NT2/D1 (cell line): ENCODE results near the gene TRAF1.
A peak's percentile ranks its signal among the peaks of the same experiment; 100 is the strongest.

Experiments
- DNase-seq: peaks from one replicate; pipeline ENCODE4 v3.0.0-alpha.2; 2011; ENCODE audit warnings: low read depth, low spot score
- H3K27me3 ChIP-seq: 2 replicates; pipeline ENCODE4 v1.6.0; 2011; ENCODE audit warnings: mild to moderate bottlenecking; ENCODE audit not compliant: insufficient read length, insufficient read depth
- H3K36me3 ChIP-seq: 2 replicates; pipeline ENCODE4 v1.6.1; 2011; ENCODE audit warnings: mild to moderate bottlenecking, low read length, mixed read lengths; ENCODE audit not compliant: insufficient read depth, insufficient read length
- H3K4me1 ChIP-seq: 2 replicates; pipeline ENCODE4 v1.5.1; 2011; ENCODE audit not compliant: insufficient read depth, insufficient read length
- H3K4me3 ChIP-seq: 2 replicates; pipeline ENCODE4 v1.5.1; 2011; ENCODE audit warnings: low read depth; ENCODE audit not compliant: insufficient read length
- H3K9ac ChIP-seq: 2 replicates; pipeline ENCODE4 v1.6.0; 2011; ENCODE audit warnings: low read depth; ENCODE audit not compliant: insufficient read length
- H3K9me3 ChIP-seq: 2 replicates; pipeline ENCODE4 v1.5.1; 2011; ENCODE audit warnings: mild to moderate bottlenecking, low read length; ENCODE audit not compliant: insufficient read depth
- SUZ12 ChIP-seq: IDR thresholded peaks from 2 replicates; pipeline ENCODE4 v1.6.1; 2011; ENCODE audit not compliant: insufficient read length, insufficient read depth; ENCODE audit errors: extremely low read depth
- YY1 ChIP-seq: IDR thresholded peaks from 2 replicates; pipeline ENCODE4 v1.6.1; 2011; ENCODE audit not compliant: insufficient read length, insufficient read depth
- ZNF274 ChIP-seq: IDR thresholded peaks from 2 replicates; pipeline ENCODE4 v1.6.1; 2011; ENCODE audit warnings: mild to moderate bottlenecking, low read depth, low read length

TRAF1 gene

DNA sequence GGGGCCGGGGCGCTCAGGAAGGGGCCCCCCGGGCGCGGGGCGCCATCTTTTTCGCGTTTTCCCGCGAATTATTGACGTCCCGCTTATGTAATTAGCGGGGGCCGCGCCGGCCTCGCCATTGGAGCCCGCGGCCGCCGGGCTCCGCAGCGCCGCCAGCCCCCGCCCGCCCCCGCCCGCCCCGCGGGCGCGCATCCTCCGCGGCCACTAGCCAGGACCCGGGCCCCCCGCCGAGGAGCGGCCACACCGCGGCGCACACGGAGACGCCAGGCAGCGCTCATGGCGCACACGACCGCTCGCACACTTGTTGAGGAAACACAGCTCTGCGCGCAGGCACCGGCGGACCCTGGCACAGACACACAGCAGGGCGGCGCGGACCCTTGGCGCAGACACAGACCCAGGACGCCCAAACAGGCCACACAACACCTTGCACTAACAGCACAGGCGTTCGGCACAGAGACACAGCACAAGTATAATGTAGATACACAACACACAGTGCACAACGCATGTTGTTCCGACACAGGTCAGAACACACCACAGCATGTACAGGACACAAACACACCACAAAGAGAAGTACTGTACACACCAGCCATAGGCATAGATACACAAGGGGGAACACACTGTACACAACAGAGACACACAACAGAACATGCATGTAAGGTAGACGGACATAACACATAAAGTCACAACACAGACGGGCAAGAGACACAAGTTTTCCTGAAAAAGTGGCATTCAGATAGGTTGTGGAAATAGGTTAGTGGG is 49.1 kb downstream of the TRAF1 start:
- Histone ChIP-seq H3K4me1 (peaks cover 12% of the 10 kb centered on the region), H3K4me3 (peak overlapping the region; percentile 55), H3K9me3 (no peaks in the 10 kb centered on the region), H3K9ac (peak overlapping the region; percentile 90), H3K36me3 (peaks cover 30% of the 10 kb centered on the region), H3K27me3 (no peaks in the 10 kb centered on the region)
- TF ChIP-seq SUZ12, result no peak
- TF ChIP-seq ZNF274, result no peak
- no peak for DNase-seq

DNA sequence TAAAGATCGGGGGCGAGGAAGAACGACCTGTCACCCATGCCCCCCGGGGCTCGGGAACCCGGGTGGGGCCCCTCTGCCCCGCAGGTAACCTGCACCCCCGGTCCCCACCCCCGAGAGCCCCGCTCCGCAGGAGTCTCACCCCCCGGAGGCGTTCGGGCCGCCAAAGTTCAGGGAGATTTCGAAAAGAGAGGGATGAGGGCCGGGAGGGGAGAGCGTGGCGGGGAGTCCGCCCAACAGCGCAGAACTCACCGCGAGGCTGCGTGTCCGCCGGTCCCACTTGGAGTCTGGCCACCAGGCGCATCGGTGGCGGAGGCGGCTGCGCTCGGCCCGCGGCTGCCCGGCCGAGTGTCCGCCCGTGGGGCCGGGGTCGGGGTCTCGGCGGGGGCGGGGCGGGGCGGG is 49.8 kb downstream of the TRAF1 start, which contains the start of gene PHF19:
TSS of gene PHF19 (minus strand) at position 347 of the 399 bp plus-strand sequence. CDS start 2,447 bp downstream, outside the sequence.
- H3K9ac ChIP-seq, result peak within 1 kb of the TSS; percentile 90
- no peak for DNase-seq
- no peaks in the 10 kb centered on the region for H3K9me3 ChIP-seq
- peaks cover 36% of the 10 kb centered on the region for H3K36me3 ChIP-seq
- no peaks in the 10 kb centered on the region for H3K27me3 ChIP-seq
- H3K4me3 ChIP-seq, result peak within 1 kb of the TSS; percentile 69
- H3K4me1 ChIP-seq, result peaks cover 12% of the 10 kb centered on the region
- TF ChIP-seq ZNF274 (no peak), SUZ12 (no peak), YY1 (no peak)

DNA sequence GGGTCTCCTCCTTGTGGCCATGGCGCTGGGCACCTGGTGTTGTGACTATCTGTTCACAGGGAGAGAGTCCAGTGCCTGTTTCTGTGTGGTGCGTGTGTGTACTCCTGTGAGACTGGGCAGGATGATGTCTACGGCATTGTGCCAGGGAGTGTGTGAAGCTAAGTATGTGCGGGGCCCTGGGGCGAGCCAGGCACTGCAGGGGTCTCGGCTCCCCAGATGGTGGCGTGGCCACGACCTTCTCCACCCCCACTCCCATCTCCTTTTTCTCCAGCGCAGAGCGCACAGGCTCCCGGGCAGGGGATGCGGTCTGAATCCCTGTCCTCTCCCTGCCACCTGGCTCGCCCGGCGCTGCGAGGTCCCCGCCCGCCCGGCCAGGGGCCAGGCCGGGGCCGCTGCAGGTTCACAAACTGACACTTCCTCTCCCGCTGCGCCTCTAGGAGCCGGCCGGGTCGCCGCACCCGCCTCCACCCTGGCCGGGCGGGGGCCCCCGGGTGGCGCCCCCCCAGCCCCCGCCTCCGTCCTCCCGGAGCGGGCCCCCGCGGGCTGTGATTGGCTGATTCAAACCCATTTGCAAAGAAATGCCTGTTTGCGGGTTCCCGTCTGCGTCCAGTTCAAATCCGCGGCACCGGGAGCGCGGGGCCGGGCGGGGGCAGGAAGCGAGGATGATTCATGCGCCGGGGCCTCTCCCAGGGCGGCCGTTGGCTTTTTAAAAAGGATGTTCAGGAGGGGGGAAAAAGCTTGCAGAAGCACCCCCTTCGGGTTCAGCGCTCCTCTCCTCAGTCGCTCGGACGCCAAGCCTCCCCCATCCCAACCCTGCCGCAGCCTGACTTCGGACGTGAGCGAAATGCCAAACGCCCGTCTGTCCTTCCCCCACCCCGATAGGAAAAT is 50.4 kb downstream of the TRAF1 start:
- peaks cover 40% of the 10 kb centered on the region for H3K36me3 ChIP-seq
- peak; percentile 57 for DNase-seq
- H3K9me3 ChIP-seq, result no peaks in the 10 kb centered on the region
- no peak for TF ChIP-seq YY1
- no peak for TF ChIP-seq SUZ12
- TF ChIP-seq ZNF274, result no peak
- peak overlapping the region; percentile 69 for H3K4me3 ChIP-seq
- peak overlapping the region; percentile 85 for H3K9ac ChIP-seq
- peaks cover 12% of the 10 kb centered on the region for H3K4me1 ChIP-seq
- H3K27me3 ChIP-seq, result no peaks in the 10 kb centered on the region

DNA sequence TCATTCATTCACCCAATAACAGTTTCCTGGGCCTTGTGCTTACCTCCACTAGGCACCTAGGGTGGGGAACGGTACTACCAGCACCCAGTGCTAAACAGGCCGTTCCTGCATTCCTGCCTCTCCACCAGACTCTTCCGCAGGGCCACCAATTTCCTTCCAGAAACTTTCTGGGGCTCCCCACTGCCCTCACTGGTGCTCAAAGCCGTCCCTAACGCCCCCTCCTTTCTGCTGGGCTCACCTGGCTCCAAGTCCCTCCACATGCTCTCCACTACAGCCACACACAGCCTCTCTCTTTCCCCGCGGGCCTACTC is 51.0 kb downstream of the TRAF1 start:
- Histone ChIP-seq H3K9me3 (no peaks in the 10 kb centered on the region), H3K9ac (peak overlapping the region; percentile 77), H3K27me3 (no peaks in the 10 kb centered on the region), H3K36me3 (peaks cover 44% of the 10 kb centered on the region), H3K4me3 (peak overlapping the region; percentile 69), H3K4me1 (peaks cover 12% of the 10 kb centered on the region)
- TF ChIP-seq YY1 (no peak), ZNF274 (no peak), SUZ12 (no peak)
- DNase-seq, result no peak

DNA sequence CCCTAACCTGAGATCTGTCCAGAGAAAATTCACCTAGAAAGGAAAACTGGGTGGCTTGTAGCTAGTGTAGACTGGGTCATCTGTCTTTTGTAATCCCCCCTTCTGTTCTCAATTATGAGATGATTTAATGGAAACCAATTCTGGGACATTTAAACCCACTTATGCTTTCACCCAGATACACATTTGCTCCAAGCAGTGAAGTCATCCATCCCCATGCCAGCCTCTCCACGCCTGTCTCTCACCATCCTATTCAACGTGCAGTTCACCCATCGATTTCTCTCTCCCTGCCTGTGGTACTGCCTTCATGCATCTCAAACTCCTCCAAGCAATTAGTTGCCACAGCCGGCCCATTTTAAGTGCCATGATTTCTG is 51.4 kb downstream of the TRAF1 start:
- Histone ChIP-seq H3K4me1 (peaks cover 12% of the 10 kb centered on the region), H3K27me3 (no peaks in the 10 kb centered on the region), H3K9ac (no peak overlapping the region), H3K9me3 (no peaks in the 10 kb centered on the region), H3K36me3 (peaks cover 48% of the 10 kb centered on the region), H3K4me3 (no peak overlapping the region)
- no peak for DNase-seq
- TF ChIP-seq ZNF274 (no peak), YY1 (no peak), SUZ12 (no peak)

DNA sequence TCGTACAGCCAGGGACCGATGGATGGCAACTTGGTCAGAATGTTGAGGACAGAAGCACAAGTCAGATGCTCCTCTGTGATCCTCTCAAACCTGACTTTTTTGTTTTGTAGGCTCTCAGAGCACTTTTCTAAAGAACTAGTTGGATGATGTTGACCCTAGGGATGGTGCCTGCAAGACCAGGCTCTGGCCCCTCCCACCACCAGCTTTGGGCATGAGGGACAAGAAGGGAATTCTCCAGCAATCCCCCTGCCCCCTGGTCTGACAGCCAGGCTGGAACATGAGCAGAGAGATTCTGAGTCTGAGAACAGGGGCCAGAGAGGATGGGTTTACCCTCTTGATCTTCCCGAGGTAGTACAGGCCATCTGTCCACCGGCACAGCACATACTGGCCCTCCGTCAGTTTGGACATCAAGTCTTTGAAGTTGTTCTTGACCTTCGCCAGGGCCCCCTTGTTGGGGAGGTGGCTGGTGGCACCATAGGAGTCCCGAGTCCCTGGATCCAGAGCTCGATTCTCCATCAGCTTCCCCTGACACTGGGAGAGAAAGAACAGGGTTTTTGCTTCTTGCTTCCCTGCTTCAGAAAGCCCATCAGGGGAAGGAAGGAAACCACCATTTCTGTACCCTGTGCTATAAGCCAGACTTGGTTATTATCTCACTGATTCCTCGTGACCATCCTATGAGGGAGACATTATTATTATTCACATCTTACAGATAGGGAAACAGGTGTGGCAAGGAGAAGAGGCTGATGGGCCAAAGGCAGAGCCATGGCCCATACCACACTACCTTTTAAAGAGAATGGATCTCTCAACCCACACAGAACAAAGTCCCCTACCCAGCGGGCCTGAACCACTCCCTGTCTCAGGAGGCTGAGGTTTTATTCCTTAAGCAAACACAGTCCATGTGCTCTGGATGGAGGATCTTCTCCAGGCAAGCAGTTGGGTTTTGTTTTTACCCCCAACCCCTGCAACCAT is 52.1 kb downstream of the TRAF1 start:
- Histone ChIP-seq H3K9me3 (no peaks in the 10 kb centered on the region), H3K27me3 (no peaks in the 10 kb centered on the region), H3K4me1 (peaks cover 12% of the 10 kb centered on the region), H3K4me3 (no peak overlapping the region), H3K9ac (no peak overlapping the region), H3K36me3 (peaks cover 54% of the 10 kb centered on the region)
- TF ChIP-seq YY1, result no peak
- no peak for TF ChIP-seq ZNF274
- no peak for TF ChIP-seq SUZ12
- DNase-seq, result no peak
